Retinal pigment epithelial cell (primary cell): ENCODE data around the gene DLGAP4.

Source experiments
- DNase-seq: peaks from one replicate; pipeline ENCODE4 v3.0.0-alpha.2; 2010; ENCODE audit warnings: low read depth
- H3K4me3 ChIP-seq: 2 replicates; pipeline ENCODE4 v1.5.1; 2011; ENCODE audit warnings: mild to moderate bottlenecking, low read length, control low read depth, moderate library complexity
- TF ChIP-seq, protein P1 (sequence below): conservative IDR thresholded peaks from 2 replicates; pipeline ENCODE4 v1.5.1; 2011; ENCODE audit warnings: low read depth, low read length, control low read depth, inconsistent platforms

The DLGAP4 gene

DNA sequence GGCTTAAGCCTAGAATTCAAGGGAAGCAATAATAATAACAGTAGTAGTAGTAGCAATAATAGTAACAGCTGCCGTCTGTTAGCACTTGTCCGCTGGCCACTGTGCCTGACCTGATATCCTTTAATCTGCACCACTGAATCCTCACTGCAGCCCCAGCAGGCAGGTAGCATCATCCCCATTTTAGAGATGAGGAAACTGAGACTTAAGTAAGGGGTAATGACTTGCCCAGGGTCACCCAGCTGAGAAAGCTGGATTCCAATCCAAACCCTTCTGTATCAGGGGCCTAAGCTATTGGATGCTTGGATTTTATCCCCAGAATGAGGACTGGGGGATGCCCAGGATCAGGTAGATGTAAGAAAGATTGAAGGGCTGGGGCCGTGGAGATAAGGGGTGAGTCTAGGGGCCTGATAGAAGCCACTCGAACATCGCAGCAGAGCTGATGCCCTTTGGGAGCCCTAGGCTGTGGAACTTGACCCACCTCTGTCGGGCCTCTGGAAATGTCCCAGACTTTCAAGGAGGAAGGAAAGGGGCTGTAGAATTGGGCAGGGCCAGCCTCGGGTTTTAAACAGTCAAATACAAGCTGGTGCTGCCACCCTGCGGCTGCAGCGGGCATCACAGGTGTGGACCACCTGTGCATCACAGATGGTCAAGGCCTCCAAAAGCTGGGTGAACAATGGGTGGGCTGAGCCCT is 133.0 kb downstream of the DLGAP4 start:
- DNase-seq = no peak
- H3K4me3 ChIP-seq = no peak overlapping the region
- TF ChIP-seq, protein P1, sequence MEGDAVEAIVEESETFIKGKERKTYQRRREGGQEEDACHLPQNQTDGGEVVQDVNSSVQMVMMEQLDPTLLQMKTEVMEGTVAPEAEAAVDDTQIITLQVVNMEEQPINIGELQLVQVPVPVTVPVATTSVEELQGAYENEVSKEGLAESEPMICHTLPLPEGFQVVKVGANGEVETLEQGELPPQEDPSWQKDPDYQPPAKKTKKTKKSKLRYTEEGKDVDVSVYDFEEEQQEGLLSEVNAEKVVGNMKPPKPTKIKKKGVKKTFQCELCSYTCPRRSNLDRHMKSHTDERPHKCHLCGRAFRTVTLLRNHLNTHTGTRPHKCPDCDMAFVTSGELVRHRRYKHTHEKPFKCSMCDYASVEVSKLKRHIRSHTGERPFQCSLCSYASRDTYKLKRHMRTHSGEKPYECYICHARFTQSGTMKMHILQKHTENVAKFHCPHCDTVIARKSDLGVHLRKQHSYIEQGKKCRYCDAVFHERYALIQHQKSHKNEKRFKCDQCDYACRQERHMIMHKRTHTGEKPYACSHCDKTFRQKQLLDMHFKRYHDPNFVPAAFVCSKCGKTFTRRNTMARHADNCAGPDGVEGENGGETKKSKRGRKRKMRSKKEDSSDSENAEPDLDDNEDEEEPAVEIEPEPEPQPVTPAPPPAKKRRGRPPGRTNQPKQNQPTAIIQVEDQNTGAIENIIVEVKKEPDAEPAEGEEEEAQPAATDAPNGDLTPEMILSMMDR = peak; percentile 90

DNA sequence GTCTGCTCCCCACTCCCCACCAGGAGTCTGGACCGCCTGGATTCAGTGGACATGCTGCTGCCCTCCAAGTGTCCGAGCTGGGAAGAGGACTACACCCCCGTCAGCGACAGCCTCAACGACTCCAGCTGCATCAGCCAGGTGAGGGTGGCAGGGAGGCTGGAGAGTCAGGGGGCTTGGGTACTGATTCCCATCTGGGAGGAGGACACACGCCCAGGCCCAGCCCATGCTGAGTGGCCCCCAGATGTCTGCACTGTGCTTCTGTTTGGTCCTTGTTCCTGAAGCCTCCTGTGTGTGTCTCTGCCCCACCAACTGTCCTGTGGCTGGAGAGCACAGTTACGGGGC is 133.6 kb downstream of the DLGAP4 start:
- TF ChIP-seq, protein P1 = no peak
- no peak overlapping the region for H3K4me3 ChIP-seq
- DNase-seq = no peak

DNA sequence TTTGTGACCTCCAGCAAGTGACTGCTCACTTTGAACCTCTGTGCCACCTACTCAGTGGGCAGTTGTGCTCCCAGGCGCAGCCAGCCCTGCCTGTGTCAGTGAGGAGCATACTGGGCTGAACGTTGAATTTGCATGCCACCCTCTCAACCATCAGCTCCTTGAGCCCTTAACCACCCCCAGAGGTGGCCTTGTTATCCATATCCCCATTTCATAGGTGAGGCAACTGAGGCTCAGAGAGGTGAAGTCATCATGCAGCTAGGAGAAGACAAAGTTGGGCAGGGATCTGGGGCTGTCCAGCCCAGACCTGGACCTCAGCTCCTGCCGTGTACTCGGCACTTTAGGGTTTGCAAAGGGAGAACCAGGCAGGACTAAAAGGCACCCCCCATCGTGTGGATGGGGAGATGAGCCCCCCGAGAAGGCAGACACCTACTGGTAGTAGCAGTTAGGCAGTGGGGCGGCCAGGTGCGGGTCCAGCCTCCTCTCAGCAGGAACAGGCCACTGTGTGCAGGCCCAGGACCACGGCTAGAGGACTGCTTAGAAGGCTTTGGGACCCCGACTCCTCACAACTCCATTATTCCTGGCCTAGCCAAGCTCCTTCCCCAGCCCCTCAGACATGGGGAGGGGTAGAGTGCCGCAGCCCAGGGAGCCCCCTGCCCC is 134.4 kb downstream of the DLGAP4 start:
- H3K4me3 ChIP-seq = no peak overlapping the region
- TF ChIP-seq, protein P1 = no peak
- no peak for DNase-seq

DNA sequence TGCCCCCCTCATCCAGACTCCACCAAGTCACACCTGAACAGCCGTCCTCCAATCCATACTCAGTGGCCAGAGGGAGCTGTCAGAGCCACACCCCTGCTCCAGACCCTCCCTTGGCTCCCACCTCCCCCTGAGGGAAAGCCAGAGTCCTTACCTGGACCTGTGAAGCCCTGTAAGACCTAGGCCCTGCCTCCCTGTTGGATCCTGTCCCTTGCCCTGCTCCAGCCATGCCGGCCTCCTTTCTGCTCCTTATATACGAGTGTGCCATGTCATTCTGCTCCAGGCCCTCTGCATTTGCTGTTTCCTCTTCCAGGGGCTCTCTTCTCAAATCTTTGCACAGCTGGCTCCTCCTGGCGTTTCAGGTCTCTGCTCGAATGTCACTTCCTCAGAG is 134.9 kb downstream of the DLGAP4 start:
- DNase-seq = no peak
- TF ChIP-seq, protein P1 = no peak
- no peak overlapping the region for H3K4me3 ChIP-seq

DNA sequence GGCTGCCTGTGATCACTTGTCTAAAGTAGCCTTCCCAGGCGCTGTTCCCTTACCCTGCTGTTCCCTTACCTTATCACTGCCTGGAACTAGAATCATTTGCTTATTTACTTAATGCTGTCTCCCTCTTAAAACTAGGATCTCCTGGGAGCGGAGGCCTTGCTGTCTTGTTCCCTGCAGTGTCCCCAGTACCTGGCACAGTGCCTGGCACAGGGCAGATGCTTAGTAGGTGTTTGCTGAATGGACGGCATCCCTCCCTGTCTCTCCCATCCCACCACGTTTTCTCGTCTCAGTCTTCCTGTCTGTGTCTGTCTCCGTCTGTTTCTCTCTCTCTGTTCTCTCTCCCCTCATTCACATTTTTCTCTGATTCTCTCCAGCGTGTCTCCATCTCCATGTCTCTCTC is 135.3 kb downstream of the DLGAP4 start:
- TF ChIP-seq, protein P1 = no peak
- no peak overlapping the region for H3K4me3 ChIP-seq

DNA sequence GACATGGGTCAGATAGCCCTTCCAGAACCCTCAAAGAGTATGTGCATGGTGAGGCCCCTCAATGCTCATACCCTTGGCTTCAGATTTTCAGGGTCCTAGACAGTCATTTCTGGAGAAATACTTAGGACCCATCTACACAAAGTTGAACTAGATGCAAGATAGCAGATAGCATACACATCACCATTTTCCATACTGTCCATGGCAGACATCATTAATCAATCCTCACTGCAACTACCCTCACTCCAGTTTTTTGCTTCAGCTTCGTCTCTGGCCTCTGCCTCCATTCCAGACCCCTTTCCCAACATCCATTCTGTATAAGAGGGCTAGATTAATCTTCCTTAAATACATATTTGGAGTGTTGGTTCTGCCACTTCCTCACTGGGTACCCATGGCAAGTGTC is 139.7 kb downstream of the DLGAP4 start:
- no peak for DNase-seq
- no peak overlapping the region for H3K4me3 ChIP-seq
- TF ChIP-seq, protein P1 = no peak

More for the DNA sequence above, 135.3 kb downstream of the DLGAP4 start:
- DNase-seq = no peak

DNA sequence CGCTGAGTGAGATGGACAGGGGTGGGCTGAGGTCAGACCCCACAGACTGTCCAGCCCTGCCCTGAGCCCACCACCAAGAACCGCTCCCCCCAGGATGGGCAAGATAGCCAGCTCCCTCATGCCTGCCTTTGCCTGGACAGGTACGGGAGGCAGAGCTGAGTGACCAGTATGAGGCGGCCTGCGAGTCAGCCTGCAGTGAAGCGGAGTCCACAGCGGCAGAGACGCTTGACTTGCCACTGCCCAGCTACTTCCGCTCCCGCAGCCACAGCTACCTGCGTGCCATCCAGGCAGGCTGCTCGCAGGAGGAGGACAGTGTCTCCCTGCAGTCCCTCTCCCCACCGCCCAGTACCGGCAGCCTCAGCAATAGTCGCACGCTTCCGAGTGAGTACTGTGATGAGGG is 140.4 kb downstream of the DLGAP4 start:
- H3K4me3 ChIP-seq = no peak overlapping the region
- no peak for DNase-seq
- TF ChIP-seq, protein P1 = no peak
